ENCODE measurements around the gene PIK3CA.

The PIK3CA gene

GRCh38 chr3:179158336-179159039 lies 10.3 kb downstream of the PIK3CA start:
- DNase-seq (ENCODE audit: extremely low read depth, low read depth): no peak
- no peak for TF ChIP-seq CTCF (IDR thresholded peaks at IDR 0.05; ENCODE audit: low read depth, low read length)

- no peak for DNase-seq (ENCODE audit: extremely low read depth, low read depth)
- no peak for TF ChIP-seq CTCF (IDR thresholded peaks at IDR 0.05; ENCODE audit: low read depth, low read length)
Observed at GRCh38 chr3:179163503-179163902, 15.3 kb downstream of the PIK3CA start.

- no peak for TF ChIP-seq CTCF (IDR thresholded peaks at IDR 0.05; ENCODE audit: low read depth, low read length)
- no peak for DNase-seq (ENCODE audit: extremely low read depth, low read depth)
Observed at GRCh38 chr3:179164857-179165256, 16.7 kb downstream of the PIK3CA start.

- DNase-seq (ENCODE audit: extremely low read depth, low read depth): no peak
- no peak for TF ChIP-seq CTCF (IDR thresholded peaks at IDR 0.05; ENCODE audit: low read depth, low read length)
Observed at GRCh38 chr3:179166561-179167201, 18.5 kb downstream of the PIK3CA start.

- no peak for TF ChIP-seq CTCF (IDR thresholded peaks at IDR 0.05; ENCODE audit: low read depth, low read length)
- no peak for DNase-seq (ENCODE audit: extremely low read depth, low read depth)
Observed at GRCh38 chr3:179168918-179169317, 20.8 kb downstream of the PIK3CA start.

- TF ChIP-seq CTCF (IDR thresholded peaks at IDR 0.05; ENCODE audit: low read depth, low read length): no peak
- no peak for DNase-seq (ENCODE audit: extremely low read depth, low read depth)
Observed at GRCh38 chr3:179172546-179172945, 24.4 kb downstream of the PIK3CA start.

- TF ChIP-seq CTCF (IDR thresholded peaks at IDR 0.05; ENCODE audit: low read depth, low read length): no peak
- no peak for DNase-seq (ENCODE audit: extremely low read depth, low read depth)
Observed at GRCh38 chr3:179174316-179174715, 26.2 kb downstream of the PIK3CA start.

All from AG09319 (cell line).